Activated T-cell treated with anti-CD3 and anti-CD28 coated beads for 4 hours (primary cell): Measurements from ENCODE around the gene CLEC4F.

ENCODE experiments used
- DNase-seq: peaks from one replicate; pipeline ENCODE4 v3.0.0-alpha.2; 2020

Gene CLEC4F, protein sequence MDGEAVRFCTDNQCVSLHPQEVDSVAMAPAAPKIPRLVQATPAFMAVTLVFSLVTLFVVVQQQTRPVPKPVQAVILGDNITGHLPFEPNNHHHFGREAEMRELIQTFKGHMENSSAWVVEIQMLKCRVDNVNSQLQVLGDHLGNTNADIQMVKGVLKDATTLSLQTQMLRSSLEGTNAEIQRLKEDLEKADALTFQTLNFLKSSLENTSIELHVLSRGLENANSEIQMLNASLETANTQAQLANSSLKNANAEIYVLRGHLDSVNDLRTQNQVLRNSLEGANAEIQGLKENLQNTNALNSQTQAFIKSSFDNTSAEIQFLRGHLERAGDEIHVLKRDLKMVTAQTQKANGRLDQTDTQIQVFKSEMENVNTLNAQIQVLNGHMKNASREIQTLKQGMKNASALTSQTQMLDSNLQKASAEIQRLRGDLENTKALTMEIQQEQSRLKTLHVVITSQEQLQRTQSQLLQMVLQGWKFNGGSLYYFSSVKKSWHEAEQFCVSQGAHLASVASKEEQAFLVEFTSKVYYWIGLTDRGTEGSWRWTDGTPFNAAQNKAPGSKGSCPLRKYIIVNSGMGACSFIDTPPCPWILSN

DNA sequence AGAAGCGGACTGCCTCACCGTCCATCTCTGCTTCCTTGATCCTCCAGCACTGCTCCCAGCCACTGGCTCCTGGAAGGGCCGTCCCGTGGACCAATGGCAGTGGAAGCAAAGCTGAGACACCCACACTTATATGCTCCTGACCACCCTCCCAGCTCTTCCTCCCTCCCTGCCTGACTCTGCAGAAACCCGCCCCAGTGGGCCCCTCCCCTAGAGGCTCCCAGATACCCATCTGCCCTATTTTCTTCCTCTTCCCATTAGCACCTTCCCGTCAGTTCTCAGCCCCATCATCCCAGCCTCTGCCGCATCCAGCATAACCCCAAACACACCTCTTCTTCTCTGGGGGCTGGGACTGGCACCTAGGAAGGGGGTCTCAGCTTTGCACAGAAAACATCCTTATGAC lies at the start of gene CLEC4F:
CLEC4F (minus strand) TSS at position 101 of the 400 bp plus-strand sequence; CDS start at position 25, 76 bp downstream.
- DNase-seq = no peak

- DNase-seq = no peak
Observed at GRCh38 chr2:70868970-70869369, 48.6 kb upstream of the CLEC4F start.

- DNase-seq = peak; percentile 57
Observed at GRCh38 chr2:70861777-70862625, 41.6 kb upstream of the CLEC4F start.

- no peak for DNase-seq
Observed at GRCh38 chr2:70855667-70856066, 35.3 kb upstream of the CLEC4F start.

- no peak for DNase-seq
Observed at GRCh38 chr2:70854411-70854810, 34.0 kb upstream of the CLEC4F start.

DNA sequence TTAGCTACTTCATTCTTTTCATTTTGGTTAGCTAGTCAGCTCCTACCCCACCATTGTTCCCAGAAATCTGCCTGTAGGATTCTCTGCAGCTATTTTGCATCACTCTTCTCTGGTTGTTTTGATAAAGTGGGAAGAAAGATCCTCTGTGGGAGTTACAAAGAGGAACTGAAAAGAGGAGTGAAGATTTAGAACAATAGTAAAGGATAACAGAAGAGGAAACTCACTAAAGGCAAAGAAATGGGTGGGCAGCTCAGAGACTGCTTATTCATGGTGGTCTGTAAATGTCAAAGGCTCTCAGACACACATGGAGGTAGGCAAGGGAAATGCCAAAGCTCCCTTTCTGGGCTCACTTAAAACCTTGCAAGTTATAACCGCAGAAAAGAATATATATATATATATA lies 32.4 kb upstream of the CLEC4F start:
- no peak for DNase-seq

- DNase-seq = peak; percentile 7
Observed at GRCh38 chr2:70851704-70852103, 31.3 kb upstream of the CLEC4F start.

GRCh38 chr2:70850925-70851324 lies 30.5 kb upstream of the CLEC4F start:
- no peak for DNase-seq

GRCh38 chr2:70842401-70842800 lies 22.0 kb upstream of the CLEC4F start:
- no peak for DNase-seq

DNA sequence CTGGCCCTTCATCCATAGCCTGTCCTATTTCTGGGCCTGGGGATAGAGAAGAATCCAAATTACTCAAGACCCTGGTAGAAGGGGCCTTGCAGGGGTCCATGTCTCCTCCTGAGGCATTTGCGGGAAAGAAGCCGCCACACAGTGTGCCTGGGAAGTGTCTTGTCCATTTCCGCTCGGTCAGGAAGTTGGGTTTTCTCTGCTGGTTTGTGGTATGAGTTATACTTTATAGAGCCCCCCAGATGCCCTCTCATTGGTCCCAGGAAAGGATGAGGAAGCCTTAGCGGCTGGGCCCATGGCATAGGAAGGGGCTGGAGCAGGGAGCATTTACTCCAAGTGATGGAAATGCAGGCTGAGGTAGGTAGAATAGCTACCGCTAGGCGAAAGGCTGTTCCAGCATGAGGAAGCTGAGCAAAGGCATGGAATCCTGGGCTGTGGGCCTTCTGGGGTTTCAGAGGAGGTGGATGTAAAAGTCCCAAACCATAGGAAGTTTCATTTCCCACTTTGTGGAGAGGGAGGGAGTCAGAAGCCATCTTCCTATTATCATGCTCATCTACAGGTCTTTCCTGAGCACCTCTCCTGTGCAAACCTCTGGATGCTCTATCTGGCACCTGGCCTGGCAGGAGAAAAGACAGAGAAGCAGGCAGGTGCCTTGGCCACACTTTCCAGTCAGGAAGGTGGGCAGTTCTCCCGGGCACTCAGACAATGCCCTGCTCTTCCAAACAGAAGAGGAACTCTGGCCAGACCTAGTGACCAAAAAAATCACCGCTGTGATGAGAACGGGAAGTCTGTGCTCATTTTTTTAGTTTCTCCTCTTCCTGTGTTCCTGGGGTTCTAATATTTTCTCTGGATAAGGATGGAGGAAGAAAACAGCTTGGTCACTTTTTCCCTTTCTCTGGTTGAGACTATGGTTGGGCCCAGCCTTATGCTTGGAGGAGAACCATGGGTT lies 17.9 kb upstream of the CLEC4F start:
- DNase-seq = no peak

DNA sequence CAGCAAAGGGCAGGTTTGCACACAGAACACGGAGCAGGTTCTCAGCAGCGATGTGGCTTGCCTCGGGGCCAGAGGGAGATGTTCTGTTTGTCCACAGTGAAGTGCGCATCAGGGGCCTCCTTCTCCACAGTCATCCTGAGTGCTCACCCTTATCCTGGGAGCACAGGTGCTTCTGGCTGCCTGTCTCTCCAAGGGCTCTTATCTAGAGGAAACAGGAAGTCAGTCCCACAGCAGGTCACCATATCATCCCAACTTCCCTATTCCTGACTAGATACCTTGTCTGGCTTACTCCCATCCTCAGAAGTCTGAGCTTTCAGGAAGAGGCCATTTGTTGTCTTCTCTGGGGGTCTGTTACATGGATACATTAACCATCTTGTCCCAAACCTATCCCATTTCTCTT lies 15.2 kb upstream of the CLEC4F start, which contains the start of gene CD207:
CD207 (minus strand) TSS at position 174 of the 400 bp plus-strand sequence; CDS start at position 134, 40 bp downstream.
- no peak for DNase-seq

DNA sequence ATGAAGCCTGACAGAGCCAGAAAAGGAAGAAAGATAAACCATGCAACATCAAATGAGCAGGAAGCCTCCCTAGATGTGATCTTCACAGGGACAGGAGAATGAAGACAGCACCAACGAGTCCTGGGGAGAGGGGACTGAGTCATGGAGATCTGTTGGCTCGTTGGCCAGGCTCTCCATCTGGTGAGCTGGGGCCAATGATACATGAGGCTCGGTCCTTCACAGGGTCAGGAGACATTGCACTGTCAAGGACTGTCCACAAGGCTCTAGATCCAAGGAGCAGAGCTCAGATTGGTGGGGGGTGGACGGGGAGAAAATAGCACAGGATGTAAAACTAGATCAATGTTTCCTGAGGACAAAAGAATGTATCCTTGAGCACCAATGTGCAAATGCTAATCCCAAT lies 14.5 kb upstream of the CLEC4F start:
- no peak for DNase-seq

DNA sequence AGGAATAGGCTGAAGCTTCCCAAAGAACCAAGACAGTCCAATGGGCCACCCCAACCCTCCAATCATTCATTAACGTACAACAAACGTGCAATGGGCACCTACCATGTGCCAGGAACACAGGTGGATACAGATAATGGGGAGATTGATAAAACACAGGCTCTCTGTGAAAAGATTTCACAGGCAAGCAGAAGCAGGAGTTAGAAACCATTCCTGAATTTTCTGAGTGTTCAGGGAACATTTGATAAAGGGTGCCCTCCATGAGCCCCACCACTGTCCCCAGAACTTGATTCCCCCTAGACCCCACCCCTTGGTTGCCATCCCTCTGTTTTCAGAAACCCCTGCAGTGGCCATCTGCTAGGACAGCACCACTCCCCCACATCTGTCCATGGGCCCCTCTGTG lies 13.7 kb upstream of the CLEC4F start:
- DNase-seq = no peak

DNA sequence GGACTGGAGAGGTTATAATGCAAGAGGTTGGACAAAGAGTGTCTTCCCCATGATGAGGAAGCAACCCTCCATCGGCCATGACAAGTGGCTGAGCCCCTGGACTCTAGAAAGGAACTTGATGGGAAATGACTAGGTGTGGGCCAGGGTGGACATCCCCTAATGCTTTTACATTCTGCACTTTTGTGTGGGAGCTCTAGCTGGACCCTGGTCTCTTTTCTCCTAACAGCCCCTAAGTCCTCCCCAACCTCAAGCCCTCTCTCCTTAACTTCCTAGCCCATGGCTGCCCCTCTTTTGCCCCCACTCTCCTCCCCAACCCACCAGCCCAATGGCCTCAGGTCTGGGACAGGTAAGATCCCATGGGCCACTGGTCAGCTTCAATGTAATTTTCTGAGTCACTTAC lies 12.8 kb upstream of the CLEC4F start:
- no peak for DNase-seq

DNA sequence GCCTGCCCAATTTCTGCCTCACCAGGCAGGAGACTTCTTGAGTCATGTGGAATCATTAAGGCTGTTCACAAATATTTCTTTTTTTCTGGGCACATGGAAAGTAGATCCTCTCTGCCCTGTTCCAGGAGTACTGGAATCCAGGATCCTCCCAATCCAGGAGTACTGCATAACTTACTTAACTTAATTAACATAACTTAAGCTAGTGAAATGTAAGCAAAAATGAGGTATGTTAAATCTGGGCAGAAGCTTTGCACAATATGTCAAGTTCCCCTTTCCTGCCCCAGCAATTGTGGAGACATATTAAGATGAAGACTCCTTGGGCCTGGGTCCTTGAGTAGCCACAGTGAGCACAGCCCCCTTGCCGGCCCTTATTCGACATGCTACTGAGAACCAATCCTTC lies 12.0 kb upstream of the CLEC4F start:
- no peak for DNase-seq

GRCh38 chr2:70831861-70832260 lies 11.5 kb upstream of the CLEC4F start:
- DNase-seq = no peak

GRCh38 chr2:70830366-70830765 lies 10.0 kb upstream of the CLEC4F start:
- no peak for DNase-seq

DNA sequence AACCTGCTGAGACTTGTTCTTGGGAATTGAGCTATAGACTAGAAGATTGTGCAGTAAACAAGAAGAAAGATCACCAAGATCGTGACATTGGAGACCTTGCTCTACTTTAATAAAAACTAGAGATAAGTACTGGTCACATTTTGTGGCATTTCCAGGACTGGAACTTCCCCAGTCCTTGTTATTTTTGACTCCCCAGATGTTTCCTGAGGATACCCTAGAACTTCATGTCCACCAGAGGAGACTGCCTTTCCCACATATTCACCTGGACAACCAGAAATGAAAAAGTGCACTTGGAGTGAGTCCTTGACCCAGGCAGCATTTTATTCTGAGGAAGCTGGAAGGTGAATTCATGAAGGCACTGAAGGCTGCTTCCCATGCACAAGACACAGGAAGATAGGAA lies 9.5 kb upstream of the CLEC4F start:
- no peak for DNase-seq

DNA sequence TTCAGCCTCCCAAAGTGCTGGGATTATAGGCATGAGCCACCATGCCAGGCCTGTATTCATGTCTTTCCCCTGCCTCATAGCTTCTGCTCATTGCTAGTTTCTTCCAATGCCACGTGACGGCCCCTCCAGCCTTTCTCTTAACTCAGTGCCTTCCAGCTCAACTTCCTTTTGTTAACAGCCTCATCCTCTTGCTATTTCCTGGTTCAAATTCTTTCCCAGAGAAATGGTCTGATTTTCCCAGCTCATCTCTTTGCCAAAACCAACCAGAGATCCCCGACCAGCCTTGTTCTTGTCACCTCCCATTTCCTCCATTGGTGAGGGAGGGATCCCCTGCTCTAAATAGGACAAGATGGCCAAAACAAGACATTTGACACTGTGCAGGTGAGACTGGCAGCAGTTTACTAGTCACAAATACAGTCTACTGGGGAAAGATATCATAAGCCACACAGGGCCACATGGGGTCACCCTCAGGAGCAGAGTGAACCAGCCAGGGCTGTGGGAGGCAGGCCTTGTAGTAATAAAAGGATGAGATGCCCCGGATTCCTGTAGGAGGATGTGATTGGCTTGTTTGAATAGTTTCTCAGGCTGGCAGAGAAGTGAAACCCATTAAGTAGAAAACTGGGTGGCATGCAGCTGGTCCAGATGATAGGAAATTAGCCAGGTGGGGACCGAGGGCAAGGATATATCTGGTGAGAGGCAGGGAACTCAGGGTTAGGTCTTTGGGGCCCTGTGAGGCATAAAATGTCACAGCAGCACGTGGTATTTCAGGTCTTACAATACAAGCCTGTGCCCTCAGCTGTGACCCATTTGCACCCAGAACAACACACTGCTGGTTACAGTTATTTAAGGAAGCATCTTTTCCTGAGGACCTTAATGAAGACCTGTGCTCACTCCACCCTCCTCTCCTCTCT lies 8.8 kb upstream of the CLEC4F start:
- no peak for DNase-seq

DNA sequence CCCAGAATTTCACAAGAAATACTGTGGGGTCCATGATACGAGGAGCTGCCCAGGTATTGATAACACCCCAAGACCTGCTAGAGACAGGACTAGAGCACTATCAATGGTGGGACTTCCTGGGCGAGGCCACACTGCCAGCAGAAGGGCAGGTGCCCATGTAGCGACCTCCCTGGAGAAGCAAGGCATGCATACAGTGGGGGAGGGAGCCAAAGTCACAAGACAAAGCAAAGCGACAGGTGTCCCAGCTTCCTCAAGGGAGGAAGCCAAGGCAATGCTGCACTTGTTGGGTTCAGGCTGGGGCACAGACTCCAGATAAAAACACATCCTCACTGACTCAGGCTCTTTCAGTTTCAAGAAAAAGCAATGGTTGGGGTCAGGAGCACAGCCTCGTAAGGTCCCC lies 7.7 kb upstream of the CLEC4F start:
- DNase-seq = no peak

DNA sequence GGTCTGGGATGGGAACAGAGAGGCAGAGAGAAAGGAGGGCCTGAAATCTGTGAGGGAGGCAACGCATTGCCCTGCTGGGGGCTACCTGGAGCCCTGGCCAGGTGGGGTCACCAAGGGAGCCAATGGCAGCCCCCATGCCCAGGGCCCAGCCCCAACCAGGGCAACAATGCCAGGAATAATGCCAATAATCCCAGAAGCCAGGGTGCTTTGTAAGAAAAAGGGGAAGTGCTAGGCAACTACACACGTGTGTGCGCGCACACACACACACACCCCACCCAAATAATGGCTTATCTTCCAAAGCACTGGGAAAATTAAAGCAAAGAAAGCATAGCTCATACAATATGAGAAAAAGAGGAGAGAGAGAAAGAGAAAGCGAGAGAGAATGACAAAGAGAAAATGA lies 7.0 kb upstream of the CLEC4F start:
- no peak for DNase-seq
